ENCODE measurements around the gene ITIH3. TPM values are rescaled to one million over a fixed set of nuclear protein-coding genes. Genes with fewer than 3 reads are reported as not detected.

ITIH3 gene
- polyA plus RNA-seq, 1 donor from 2014 or later = not detected

GRCh38 chr3:52817860-52818259, 23.3 kb downstream of the ITIH3 start:
- TF ChIP-seq TAF1 (IDR thresholded peaks at IDR 0.05; ENCODE audit: low read depth) = no peak
- TF ChIP-seq MXI1 (conservative IDR thresholded peaks at IDR 0.05; ENCODE audit: poor library complexity, severe bottlenecking) = no peak
- no peak for TF ChIP-seq EZH2 (IDR thresholded peaks at IDR 0.05; ENCODE audit: borderline replicate concordance, insufficient read depth, low read length, poor library complexity, severe bottlenecking)
- no peak for TF ChIP-seq REST (IDR thresholded peaks at IDR 0.05; ENCODE audit: borderline replicate concordance)
- no peak for TF ChIP-seq SMC3 (conservative IDR thresholded peaks at IDR 0.05; ENCODE audit: poor library complexity)
- no peak for TF ChIP-seq POLR2AphosphoS5 (IDR thresholded peaks at IDR 0.05)
- TF ChIP-seq EP300 (conservative IDR thresholded peaks at IDR 0.05; ENCODE audit: poor library complexity, severe bottlenecking) = no peak
- TF ChIP-seq RAD21 (conservative IDR thresholded peaks at IDR 0.05) = no peak
- no peak for TF ChIP-seq CTCF (IDR thresholded peaks at IDR 0.05; ENCODE audit: poor library complexity, severe bottlenecking)
- Histone ChIP-seq H4K20me1 (ENCODE audit: insufficient read depth) (no peaks in the 10 kb centered on the region), H3K27me3 (ENCODE audit: insufficient read depth, low read depth, low read length) (no peaks in the 10 kb centered on the region), H3K9me3 (ENCODE audit: low read length) (no peaks in the 10 kb centered on the region), H3K4me2 (ENCODE audit: low read length) (no peak overlapping the region), H3K4me3 (ENCODE audit: low read length) (no peak overlapping the region), H3K27ac (ENCODE audit: low read length) (no peak overlapping the region), H2AFZ (ENCODE audit: low read depth, low read length) (no peak overlapping the region), H3K9ac (ENCODE audit: low read length) (no peak overlapping the region), H3K9me2 (ENCODE audit: insufficient read depth, low read length) (no peaks in the 10 kb centered on the region), H3K36me3 (ENCODE audit: insufficient read depth, low read length) (no peaks in the 10 kb centered on the region), H3K79me2 (replicated peaks; ENCODE audit: insufficient read depth, low read length) (no peaks in the 10 kb centered on the region), H3F3A (ENCODE audit: insufficient read depth, low read length, poor library complexity, severe bottlenecking) (no peaks in the 10 kb centered on the region)

GRCh38 chr3:52819936-52820335, 25.3 kb downstream of the ITIH3 start:
- Histone ChIP-seq H3K9me2 (ENCODE audit: insufficient read depth, low read length) (no peaks in the 10 kb centered on the region), H2AFZ (ENCODE audit: low read depth, low read length) (no peak overlapping the region), H3K9me3 (ENCODE audit: low read length) (no peaks in the 10 kb centered on the region), H3K9ac (ENCODE audit: low read length) (no peak overlapping the region), H3K36me3 (ENCODE audit: insufficient read depth, low read length) (no peaks in the 10 kb centered on the region), H3F3A (ENCODE audit: insufficient read depth, low read length, poor library complexity, severe bottlenecking) (no peaks in the 10 kb centered on the region), H3K4me3 (ENCODE audit: low read length) (no peak overlapping the region), H3K4me2 (ENCODE audit: low read length) (no peak overlapping the region), H3K27me3 (ENCODE audit: insufficient read depth, low read depth, low read length) (no peaks in the 10 kb centered on the region), H4K20me1 (ENCODE audit: insufficient read depth) (no peaks in the 10 kb centered on the region), H3K79me2 (replicated peaks; ENCODE audit: insufficient read depth, low read length) (no peaks in the 10 kb centered on the region), H3K27ac (ENCODE audit: low read length) (no peak overlapping the region)
- TF ChIP-seq CTCF (IDR thresholded peaks at IDR 0.05; ENCODE audit: poor library complexity, severe bottlenecking) = no peak
- TF ChIP-seq MXI1 (conservative IDR thresholded peaks at IDR 0.05; ENCODE audit: poor library complexity, severe bottlenecking) = no peak
- no peak for TF ChIP-seq POLR2AphosphoS5 (IDR thresholded peaks at IDR 0.05)
- no peak for TF ChIP-seq SMC3 (conservative IDR thresholded peaks at IDR 0.05; ENCODE audit: poor library complexity)
- no peak for TF ChIP-seq EP300 (conservative IDR thresholded peaks at IDR 0.05; ENCODE audit: poor library complexity, severe bottlenecking)
- no peak for TF ChIP-seq REST (IDR thresholded peaks at IDR 0.05; ENCODE audit: borderline replicate concordance)
- no peak for TF ChIP-seq EZH2 (IDR thresholded peaks at IDR 0.05; ENCODE audit: borderline replicate concordance, insufficient read depth, low read length, poor library complexity, severe bottlenecking)
- TF ChIP-seq TAF1 (IDR thresholded peaks at IDR 0.05; ENCODE audit: low read depth) = no peak
- TF ChIP-seq RAD21 (conservative IDR thresholded peaks at IDR 0.05) = no peak

All from neural cell (in vitro differentiated cells).